Subcutaneous adipose tissue (tissue), 4 donors: ENCODE data around the gene CTIF. TPM values are rescaled to one million over a fixed set of nuclear protein-coding genes. Genes with fewer than 3 reads are reported as not detected.

Experiments used
- total RNA-seq, 4 donors: library from RNA; depleted of rRNA; stranded (reverse); fragments of >200 nt; gene quantifications; one replicate each; pipeline ENCODE4 v1.1.0, GENCODE V29; 2016
- TF ChIP-seq, protein P1 (sequence below): fragments of 450-650 bp; IDR thresholded peaks from one replicate; pipeline ENCODE4 v1.5.1; 2016; ENCODE audit warnings: low read depth, mild to moderate bottlenecking, control low read depth, antibody characterized with exemption, moderate library complexity

Gene CTIF
- total RNA-seq, 4 donors from 2014 or later, result 41.0 to 195 (median 78.3) TPM

DNA sequence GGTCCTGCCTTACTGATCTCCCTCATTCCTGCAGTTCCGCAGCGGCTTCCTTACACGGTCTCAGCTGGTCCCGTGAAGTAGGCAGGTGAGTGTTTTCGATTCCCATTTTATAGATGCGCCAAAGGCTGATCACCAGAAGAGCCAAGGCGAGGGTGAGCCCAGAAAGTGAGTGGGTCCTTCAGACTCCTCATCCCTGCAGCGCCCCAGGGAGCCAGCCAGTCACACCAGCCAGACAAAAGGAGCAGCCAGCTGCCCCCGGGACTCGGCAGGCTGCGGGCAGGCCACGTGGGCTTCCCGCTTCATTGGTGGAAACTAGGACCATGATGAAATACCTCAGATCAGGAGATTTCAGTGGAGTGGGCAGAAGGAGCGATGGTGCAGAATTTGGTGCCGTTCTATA lies 326.0 kb downstream of the CTIF start:
- TF ChIP-seq, protein P1, sequence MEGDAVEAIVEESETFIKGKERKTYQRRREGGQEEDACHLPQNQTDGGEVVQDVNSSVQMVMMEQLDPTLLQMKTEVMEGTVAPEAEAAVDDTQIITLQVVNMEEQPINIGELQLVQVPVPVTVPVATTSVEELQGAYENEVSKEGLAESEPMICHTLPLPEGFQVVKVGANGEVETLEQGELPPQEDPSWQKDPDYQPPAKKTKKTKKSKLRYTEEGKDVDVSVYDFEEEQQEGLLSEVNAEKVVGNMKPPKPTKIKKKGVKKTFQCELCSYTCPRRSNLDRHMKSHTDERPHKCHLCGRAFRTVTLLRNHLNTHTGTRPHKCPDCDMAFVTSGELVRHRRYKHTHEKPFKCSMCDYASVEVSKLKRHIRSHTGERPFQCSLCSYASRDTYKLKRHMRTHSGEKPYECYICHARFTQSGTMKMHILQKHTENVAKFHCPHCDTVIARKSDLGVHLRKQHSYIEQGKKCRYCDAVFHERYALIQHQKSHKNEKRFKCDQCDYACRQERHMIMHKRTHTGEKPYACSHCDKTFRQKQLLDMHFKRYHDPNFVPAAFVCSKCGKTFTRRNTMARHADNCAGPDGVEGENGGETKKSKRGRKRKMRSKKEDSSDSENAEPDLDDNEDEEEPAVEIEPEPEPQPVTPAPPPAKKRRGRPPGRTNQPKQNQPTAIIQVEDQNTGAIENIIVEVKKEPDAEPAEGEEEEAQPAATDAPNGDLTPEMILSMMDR, result no peak

DNA sequence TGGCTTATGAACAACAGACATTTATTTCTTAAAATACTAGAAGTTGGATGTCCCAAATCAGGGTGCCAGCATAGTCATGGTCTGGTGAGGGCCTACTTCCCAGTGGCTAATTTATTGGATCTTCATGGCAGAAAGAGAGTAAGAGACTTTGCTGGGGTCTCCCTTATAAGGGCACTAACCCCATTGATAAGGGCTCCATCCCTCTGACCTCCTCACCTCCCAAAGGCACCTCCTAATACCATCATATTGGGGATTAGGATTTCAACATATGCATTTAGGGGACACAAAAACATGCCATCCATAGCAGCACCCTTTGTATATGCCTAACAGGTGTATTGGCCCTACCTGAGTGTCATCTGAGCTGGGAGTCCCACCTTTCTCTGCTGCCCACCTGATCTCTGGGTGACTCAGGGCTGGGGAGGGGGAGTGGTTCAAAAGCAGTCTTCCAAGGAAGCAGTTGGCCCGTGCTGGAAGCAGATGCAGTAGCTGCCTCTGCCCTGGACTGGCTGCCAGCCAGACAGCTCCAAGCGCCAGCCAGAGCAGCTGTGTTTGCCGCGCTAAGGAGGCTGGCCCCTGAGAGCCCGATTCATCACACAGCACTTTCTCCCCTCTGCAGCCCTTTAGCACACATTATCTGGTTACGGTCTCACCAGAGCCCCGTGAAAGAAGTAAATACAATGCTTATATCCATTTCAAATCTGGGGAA lies 327.4 kb downstream of the CTIF start:
- TF ChIP-seq, protein P1, result no peak

DNA sequence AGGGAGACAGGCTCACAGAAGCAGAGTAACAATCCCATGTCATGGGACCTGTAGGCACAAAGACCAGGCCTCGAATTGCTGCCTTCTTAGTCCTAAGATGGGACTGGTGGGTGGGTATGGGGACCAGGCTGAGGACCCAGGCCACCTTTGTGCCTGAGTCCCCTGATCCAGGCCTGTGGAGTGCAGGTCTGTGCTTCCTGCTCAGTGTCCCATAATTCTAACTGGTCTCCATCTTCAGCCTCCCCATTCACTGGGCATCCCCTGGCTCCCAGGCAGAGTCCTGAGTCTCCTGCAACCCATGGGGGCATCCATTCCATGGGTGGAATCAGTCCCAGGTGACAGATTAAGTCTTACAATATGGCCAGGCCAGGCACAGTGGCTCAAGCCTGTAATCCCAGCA lies 328.0 kb downstream of the CTIF start:
- TF ChIP-seq, protein P1, result no peak

DNA sequence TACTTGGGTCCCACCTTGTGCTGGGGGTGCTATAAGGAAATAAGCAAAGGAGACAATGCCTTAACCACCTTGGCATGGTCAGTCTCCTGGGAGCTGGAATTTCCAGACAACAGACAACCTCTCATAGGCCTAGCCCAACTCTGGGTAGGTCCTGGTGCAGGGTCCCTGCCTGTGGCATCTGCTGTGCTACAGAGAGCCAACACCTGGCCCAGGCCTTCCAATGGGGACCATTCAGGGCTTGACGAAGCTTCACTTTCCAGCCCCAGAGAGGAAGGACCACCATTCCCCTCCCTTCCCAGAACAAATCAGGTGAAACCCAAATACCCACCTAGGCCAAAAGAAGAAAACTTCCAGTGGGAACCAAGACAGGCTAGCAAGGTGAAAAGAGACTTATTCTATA lies 329.1 kb downstream of the CTIF start:
- TF ChIP-seq, protein P1, result no peak

DNA sequence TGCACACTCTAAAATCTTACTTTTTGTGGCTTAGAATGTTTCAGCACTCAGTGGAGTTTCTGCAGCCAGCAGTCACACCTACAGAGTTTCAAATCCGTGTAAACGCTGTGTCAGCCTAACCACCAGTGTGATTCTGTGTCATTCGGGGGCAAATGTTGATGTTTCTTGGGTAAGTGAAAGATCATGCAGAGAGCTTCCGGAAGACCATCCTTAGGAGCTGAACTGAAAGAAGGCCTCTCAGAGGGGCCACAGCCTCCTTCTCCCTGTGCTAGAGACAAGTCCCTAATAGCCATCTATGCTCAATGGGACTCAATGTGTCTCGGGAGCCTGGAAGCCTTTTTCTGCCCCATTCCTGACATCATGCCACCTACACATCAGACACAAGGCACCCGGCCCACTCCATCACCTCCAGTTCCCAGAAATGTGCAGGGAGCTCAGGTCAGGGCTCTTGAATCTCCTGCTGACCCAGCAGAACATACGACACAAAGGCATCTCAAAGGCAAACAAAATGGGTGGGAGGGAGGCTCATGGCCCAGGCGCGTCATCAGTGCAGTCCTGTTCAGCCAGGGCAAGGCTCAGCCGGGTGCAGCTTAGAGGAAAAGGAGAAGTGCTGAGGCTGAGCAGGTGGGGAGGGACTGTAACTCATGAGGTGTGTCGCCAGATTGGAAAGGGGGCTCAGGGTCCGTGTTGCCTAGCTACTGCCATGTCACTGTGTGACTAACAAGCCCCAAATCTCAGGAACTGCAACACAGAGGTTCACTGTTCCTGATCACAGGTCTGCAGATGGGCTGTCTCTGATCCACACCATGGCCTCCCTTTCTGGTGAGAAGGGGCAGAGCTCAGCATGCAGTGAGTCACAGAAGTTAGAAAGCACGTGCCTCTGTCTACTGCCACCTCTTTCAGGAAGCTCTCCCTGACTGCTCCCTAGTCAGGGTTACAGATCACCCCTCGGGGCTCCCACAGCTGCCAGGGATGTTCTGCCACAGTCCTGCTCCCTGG lies 329.9 kb downstream of the CTIF start:
- TF ChIP-seq, protein P1, result no peak

DNA sequence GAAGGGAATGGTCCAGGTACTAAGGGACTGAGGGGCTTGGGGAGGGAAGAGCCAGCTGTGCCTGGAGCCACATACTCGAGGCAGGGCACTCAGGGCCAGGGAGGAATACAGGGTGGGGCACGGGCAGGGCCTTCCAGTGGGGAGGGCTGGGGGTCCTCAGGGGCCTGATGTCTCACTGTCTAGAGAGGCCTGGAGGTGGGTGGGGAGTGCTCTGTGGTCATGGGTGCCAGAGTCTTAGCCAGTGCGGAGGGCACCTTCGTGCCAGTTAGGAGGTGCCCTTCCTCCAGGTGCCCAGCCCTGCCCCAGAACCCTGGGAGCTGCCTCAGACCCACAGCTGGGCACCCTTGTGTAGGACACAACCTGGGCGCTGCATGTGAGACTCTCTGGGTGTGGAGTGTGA lies 330.8 kb downstream of the CTIF start:
- TF ChIP-seq, protein P1, result no peak
